ENCODE results near the gene SLC30A2. TPM values are rescaled to one million over a fixed set of nuclear protein-coding genes. Genes with fewer than 3 reads are reported as not detected.
A peak's percentile ranks its signal among the peaks of the same experiment; 100 is the strongest.

The SLC30A2 gene
- total and polyA plus RNA-seq, 8 donors = 0.30 to 2.0 (median 0.46) TPM; not detected in 5

GRCh38 chr1:26047278-26047874 is 1.5 kb upstream of the SLC30A2 start:
- no peak overlapping the region for H3K27ac ChIP-seq
- H3K4me1 ChIP-seq = peaks cover 14 to 18% (median 17%) of the 10 kb centered on the region in 4 donors
- H3K9me3 ChIP-seq = no peaks in the 10 kb centered on the region
- no peak for DNase-seq
- no peak overlapping the region for H3K4me3 ChIP-seq
- intact Hi-C loops (cut with DNase I; ENCODE audit: low total_unique reads) = no loop called here
- no peaks in the 10 kb centered on the region for H3K36me3 ChIP-seq
- no peak for TF ChIP-seq CTCF (IDR thresholded peaks at IDR 0.05)
- TF ChIP-seq POLR2A (IDR thresholded peaks at IDR 0.05) = no peak
- no peak for TF ChIP-seq EP300 (IDR thresholded peaks at IDR 0.05)
- no peak for TF ChIP-seq POLR2AphosphoS5 (IDR thresholded peaks at IDR 0.05)
- peaks cover 15 to 74% (median 61%) of the 10 kb centered on the region in 3 donors for H3K27me3 ChIP-seq
- 70 to 78% (median 71%) methylated on average over 6 to 7 of the region's 7 CpGs for WGBS, 5 donors

DNA sequence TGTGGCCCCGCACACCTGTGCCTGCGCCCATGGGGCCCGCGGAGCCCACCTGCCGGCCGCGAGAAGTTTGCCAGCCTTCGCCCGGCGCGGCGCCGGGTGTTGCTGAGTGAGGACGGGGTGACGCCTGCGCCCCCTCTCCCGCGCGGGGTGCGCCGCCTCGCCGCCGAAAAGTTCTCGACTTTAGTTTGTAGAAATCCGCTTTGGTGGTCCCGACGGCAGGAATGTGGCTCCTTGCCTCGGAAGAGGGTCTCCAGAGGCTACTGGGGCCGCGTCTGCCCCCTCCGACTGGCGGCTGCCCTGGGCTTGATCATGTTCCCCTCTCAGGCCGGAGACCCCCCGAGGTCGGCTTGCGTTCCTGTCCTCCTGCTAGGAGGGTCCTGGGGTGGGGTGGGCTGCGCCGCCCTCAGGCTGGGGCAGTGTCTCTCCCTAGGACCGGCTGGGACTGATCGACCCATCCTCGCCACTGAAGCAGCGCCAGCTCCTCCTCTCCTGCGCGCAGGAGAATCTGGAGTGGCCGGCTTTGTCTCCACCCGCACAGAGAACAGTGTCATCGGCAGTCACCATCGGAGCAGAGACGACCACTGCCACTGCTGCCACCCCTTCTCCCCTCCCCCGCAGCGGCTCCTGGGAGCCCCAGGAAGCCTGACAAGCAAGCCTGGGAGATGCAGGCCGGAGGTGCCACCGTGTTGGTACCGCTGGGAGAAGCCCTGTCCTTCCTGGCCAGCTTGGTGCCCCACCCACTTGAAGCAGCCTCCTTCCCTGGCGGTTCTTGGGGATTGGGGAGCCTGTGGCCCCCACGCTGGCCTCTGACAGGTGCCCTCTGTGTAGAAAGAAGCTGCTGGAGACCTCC is 553 bp upstream of the SLC30A2 start:
- H3K27me3 ChIP-seq = peaks cover 15 to 80% (median 68%) of the 10 kb centered on the region in 3 donors
- 5 to 9% (median 7%) methylated on average over 25 to 57 of the region's 57 CpGs for WGBS, 5 donors
- intact Hi-C loops (cut with DNase I; ENCODE audit: low total_unique reads) = no loop called here
- no peak for TF ChIP-seq POLR2AphosphoS5 (IDR thresholded peaks at IDR 0.05)
- TF ChIP-seq EP300 (IDR thresholded peaks at IDR 0.05) = no peak
- TF ChIP-seq POLR2A (IDR thresholded peaks at IDR 0.05) = no peak
- TF ChIP-seq CTCF (IDR thresholded peaks at IDR 0.05) = no peak
- H3K4me3 ChIP-seq = peak overlapping the region; percentile 11 to 39 (median 26)
- H3K27ac ChIP-seq = no peak overlapping the region
- no peaks in the 10 kb centered on the region for H3K36me3 ChIP-seq
- H3K4me1 ChIP-seq = peaks cover 14 to 18% (median 17%) of the 10 kb centered on the region in 4 donors
- DNase-seq = no peak
- no peaks in the 10 kb centered on the region for H3K9me3 ChIP-seq

- DNase-seq = no peak
- Histone ChIP-seq H3K27ac (no peak overlapping the region), H3K4me1 (peaks cover 14 to 18% (median 17%) of the 10 kb centered on the region in 4 donors), H3K36me3 (no peaks in the 10 kb centered on the region), H3K4me3 (peak overlapping the region in 3 of 4 donors; percentile 18 to 39 (median 34)), H3K27me3 (peaks cover 15 to 85% (median 65%) of the 10 kb centered on the region in 3 donors), H3K9me3 (no peaks in the 10 kb centered on the region)
- WGBS, 5 donors = 33 to 76% (median 34%) methylated on average over 11 to 29 of the region's 29 CpGs
- TF ChIP-seq CTCF (IDR thresholded peaks at IDR 0.05) (no peak), EP300 (IDR thresholded peaks at IDR 0.05) (no peak), POLR2AphosphoS5 (IDR thresholded peaks at IDR 0.05) (no peak), POLR2A (IDR thresholded peaks at IDR 0.05) (no peak)
- intact Hi-C loops (cut with DNase I; ENCODE audit: low total_unique reads) = no loop called here
Observed at GRCh38 chr1:26044971-26045721, 772 bp downstream of the SLC30A2 start.

DNA sequence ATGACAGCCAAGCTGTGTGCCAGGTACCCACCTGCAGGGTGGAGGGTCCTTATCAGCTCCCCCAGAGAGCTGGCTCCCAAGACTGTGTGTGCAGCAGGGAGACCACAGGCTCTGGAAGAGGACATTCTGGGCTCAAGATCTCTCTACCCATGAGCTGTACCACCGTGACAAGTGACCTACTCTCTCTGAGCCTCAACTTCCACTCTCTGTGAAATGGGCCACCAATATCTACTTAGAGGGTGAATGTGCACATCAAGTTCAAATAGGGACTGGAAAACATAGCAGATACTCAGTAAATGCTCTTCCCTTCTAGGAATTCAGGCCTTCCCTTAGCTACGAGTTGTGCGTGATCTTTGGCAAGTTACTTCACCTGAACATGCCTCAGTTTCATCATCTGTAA is 1.5 kb downstream of the SLC30A2 start:
- H3K4me1 ChIP-seq = peaks cover 14 to 18% (median 17%) of the 10 kb centered on the region in 4 donors
- DNase-seq = no peak
- no peak overlapping the region for H3K4me3 ChIP-seq
- 83 to 97% (median 84%) methylated on average over 3 of the region's 3 CpGs for WGBS, 5 donors
- H3K27ac ChIP-seq = no peak overlapping the region
- intact Hi-C loops (cut with DNase I; ENCODE audit: low total_unique reads) = no loop called here
- no peaks in the 10 kb centered on the region for H3K36me3 ChIP-seq
- H3K27me3 ChIP-seq = peaks cover 15 to 83% (median 65%) of the 10 kb centered on the region in 3 donors
- TF ChIP-seq CTCF (IDR thresholded peaks at IDR 0.05) (no peak), EP300 (IDR thresholded peaks at IDR 0.05) (no peak), POLR2AphosphoS5 (IDR thresholded peaks at IDR 0.05) (no peak), POLR2A (IDR thresholded peaks at IDR 0.05) (no peak)
- H3K9me3 ChIP-seq = no peaks in the 10 kb centered on the region
